GM21367 (cell line): ENCODE data around the gene VIP.
"Not testable (repeated sequence)": the region's sequence is repeated elsewhere in the genome, so short reads cannot be mapped to it uniquely, and the experiment has no call there.

Experiments
- ATAC-seq: cut with Tn5 transposase; IDR thresholded peaks from one replicate; pipeline ENCODE4 v1.9.1; 2021; ENCODE audit not compliant: unreplicated experiment

Gene VIP

DNA sequence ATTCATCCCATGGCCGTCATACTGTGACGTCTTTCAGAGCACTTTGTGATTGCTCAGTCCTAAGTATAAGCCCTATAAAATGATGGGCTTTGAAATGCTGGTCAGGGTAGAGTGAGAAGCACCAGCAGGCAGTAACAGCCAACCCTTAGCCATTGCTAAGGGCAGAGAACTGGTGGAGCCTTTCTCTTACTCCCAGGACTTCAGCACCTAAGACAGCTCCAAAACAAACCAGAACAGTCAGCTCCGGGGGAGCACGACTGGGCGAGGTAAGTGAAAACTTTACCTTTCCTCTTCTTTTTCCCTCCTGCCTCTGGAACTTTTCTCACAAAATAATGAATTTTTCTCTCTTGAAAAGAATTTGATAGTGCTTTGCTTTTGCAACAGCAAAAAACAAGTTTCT is at the start of gene VIP:
TSS of gene VIP (plus strand) at position 104 of the 400 bp plus-strand sequence. CDS start 1,381 bp downstream, outside the sequence.
- no peak for ATAC-seq

DNA sequence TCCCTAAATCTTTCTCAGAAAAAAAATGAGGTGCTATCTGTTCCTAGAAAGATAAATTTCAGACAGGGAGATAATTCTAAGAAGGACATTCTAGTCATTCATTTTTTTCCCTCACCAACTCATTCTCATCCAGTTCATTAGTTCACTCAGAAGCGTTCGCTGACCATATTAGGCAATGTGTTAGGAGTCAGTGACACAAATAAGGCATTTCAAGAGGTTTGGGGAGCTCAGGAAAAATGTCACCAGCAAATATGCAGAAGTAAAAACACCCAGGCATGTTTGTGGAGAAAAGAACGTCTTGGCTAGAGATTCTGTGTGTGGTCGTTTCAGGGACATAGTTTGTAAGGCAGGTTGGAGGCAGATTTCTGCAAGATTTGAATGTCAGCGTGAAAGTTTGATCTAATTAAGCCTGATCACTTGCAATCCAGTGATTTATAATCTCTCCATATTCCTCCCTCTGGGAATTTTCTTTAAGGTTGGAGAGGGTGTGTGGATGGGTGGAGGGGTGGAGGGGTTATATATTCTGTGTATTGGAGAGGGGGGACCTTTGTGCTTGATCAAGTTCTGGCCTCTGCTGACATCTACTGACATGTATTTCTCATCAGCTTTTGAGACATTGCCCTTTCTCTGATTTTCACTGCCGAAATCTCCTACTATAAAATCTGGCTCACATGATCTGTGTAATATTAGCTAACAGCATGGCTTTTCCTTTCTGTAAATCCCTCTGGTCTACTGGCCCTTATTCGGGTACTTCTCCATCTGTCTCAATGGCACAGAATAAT is 49.3 kb upstream of the VIP start:
- no peak for ATAC-seq

DNA sequence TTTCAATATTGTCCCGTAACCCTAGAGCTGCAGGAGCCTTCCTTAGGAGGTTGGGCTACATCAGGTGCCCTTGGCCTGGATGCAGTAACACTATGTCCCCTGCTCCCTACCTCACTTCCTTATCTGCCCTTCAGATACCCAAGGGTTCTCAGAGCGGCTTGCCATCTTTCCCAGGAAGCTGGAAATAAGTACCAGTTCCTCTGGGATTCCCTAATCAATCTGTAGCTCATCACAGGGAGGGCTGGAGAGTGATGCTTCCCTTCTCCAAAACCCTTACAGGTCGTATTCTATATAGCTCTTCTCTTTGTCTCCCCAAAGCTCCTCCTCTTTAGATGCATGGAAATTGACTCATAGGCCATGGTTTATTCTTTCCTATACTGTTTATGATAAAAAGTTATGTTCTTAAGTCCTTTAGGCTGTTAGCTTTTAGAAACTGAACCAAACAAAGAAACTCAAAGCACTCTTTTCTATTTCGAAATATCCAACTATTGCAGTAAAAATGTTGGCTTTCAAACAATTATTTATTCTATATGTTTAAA is 48.7 kb upstream of the VIP start:
- no peak for ATAC-seq

DNA sequence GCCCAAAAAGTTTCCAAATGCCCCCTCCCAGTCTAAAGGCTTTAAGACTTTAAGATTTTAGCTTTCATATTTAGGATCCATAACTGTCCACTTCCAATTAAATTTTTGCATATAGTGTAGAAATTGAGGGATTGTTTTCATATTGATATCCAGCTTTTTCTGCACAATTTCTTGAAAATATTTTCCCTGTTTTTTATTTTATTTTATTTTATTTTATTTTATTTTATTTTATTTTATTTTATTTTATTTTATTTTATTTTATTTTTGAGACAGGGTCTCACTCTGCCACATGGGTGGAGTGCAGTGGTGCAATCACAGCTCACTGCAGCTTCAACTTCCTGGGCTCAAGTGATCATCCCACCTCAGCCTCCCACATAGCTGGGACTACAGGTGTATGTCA is 46.8 kb upstream of the VIP start:
- ATAC-seq = not testable (repeated sequence)

DNA sequence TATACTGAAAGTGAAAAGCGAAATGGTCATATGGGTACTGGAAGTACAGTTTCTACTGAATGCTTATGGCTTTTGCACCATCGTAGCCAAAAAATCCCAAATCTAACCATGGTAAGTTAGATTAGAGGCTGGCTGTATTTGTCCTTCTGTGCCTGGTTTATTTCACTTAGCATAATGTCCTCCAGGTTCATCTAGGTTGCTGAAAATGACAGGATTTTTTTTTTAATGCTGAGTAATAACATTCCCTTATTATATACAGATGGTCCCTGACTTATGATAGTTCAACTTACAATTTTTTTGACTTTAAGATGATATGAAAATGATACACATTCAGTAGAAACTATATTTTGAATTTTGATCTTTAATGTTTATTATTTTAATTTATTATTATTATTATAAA is 45.3 kb upstream of the VIP start:
- no peak for ATAC-seq

DNA sequence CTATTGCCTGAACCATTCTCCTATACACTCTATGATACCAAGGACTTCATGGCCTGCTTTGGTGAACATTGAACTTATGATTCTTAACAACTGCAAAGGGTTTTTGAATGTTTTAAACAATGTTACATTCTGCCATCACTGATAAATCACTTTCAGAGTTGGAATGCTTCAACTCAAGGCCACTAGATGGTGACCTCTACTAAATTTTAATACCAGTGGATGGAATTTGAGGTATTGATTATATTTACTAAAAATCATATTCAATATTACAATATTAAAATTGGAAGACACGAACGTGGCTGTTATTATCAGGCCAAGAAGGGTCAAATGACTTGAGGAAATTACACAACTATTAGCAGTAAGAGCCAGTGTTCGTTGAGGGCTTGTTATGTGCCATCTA is 34.3 kb upstream of the VIP start:
- no peak for ATAC-seq

DNA sequence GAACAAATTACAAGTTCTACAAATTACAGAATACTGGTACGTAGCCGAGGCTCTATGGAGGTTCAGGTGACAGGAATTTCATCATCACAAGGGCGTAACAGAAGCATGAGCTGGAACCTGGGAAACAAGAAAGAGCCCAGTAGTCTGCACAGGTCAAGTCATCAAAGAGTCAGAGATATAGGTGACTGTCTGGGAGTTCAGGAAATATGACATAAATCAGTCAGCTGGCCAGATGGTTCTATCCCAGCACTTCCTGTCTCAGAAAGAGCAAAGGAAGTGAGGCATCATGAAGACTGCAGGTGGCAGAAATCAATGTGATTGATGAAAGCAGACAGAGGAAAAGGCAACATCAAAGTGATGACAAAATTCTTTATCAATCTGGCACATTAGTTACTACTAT is 29.6 kb upstream of the VIP start:
- ATAC-seq = no peak

DNA sequence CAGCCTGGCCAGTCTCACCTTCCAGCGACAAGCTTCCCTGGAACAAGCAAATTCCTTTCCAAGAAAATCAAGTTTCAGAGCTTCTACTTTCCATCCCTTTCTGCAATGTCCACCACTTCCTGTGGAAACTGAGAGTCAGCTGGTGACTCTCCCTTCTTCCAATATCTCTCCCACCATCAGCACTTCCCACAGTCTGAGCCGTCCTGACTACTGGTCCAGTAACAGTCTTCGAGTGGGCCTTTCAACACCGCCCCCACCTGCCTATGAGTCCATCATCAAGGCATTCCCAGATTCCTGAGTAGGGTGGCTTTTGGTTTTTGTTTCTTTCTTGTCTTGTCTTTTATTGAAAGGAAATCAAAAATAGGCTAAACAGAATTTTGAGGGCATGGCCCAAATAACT is 28.6 kb upstream of the VIP start:
- ATAC-seq = no peak

DNA sequence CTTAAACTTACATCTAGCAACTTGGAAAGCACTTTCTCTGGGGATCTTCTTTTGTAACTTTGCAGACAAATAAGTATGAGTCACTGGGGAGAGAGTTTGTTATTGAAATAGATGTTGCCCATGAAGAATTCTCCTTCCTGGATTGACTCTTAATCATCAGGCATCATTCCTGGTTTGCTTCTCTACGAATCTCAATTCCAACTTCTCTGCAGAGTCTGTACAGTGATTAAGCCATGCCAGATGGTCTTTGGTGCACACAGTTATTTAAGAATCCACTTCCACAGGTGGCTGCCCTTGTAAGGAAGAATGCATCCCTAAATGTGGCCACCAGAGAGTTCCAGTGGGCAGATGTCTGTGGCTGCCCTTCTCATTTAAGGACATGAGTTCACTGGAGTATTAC is 27.2 kb upstream of the VIP start:
- ATAC-seq = no peak

DNA sequence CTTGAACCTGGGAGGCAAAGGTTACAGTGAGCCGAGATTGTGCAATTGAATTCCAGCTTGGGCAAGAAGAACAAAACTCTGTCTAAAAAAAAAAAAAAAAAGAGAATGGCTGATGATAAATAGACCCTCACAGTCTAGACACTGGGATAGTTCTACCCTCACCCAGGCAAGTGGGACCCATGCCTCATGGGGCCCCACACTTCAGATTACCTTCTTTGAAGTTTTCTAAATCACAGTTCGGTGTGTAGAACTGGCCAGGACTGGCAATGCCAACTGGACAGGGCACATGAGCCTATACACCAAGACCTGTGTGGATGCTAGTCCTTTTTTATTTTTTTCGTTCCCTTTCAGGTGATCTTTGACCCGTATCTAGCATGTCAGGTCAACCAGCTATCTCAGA is 24.3 kb upstream of the VIP start:
- ATAC-seq = no peak

DNA sequence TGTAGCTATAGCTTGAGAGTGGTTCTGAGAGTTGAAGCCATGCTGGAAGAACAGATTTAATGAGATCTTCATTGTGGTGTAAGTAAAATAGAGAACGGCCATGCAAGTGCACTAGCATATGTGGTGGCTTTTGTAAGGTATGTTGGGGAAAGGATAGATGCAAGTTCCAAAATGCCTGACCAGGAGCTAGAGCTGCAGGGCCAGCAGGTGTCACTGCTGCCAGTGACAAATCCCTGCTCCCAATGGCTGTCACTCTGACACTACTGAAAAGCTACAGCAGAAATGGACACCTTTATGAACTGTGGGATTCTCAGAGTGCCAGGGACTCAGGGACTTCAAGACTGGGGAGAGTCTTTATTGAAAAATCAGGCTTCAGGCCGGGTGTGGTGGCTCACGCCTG is 23.1 kb upstream of the VIP start:
- no peak for ATAC-seq

DNA sequence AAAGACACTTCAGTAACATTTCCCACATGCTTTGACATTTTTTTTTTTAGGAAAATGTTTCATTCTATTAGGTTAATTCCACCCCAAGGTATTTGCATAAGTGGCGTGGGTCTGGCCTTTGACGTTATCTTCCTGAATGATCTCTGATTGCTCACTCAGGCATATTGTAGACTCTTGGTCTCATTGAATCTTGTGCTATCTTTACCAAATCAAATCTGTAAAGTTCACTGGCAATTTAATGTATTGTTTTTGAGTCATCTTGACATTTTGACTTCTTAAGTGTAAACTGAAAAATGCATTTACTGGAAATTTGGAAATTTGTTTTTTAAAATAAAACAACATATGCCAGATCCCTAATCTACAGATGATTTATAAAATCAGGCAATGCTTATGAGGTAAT is 16.0 kb upstream of the VIP start:
- no peak for ATAC-seq

DNA sequence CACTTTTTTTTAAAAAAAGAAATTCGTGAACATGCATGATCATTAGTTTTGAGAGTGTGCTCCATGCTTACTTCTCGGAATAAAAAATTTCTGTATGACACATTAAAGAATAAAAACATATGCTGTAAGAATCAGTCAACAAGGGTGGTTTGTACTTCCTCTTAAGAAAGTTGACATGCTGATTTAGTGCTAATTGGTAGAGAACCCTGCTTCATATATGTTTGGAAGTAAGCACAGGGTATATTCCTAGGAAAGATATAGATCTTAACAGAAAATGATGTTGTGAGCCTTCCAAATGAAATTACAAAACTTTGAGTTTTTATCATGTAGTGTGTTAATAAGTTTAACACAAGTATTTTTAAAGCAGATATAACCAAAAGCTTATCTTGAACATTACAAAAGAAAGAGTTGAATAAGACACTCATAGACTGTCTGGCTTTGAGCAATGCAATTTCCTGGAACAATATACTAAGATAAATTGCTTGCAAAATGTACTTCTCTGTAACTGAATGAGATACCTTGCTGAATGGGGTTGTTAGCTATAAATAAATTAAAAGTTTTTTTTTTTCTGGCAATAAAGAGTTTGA is 13.8 kb upstream of the VIP start:
- no peak for ATAC-seq

DNA sequence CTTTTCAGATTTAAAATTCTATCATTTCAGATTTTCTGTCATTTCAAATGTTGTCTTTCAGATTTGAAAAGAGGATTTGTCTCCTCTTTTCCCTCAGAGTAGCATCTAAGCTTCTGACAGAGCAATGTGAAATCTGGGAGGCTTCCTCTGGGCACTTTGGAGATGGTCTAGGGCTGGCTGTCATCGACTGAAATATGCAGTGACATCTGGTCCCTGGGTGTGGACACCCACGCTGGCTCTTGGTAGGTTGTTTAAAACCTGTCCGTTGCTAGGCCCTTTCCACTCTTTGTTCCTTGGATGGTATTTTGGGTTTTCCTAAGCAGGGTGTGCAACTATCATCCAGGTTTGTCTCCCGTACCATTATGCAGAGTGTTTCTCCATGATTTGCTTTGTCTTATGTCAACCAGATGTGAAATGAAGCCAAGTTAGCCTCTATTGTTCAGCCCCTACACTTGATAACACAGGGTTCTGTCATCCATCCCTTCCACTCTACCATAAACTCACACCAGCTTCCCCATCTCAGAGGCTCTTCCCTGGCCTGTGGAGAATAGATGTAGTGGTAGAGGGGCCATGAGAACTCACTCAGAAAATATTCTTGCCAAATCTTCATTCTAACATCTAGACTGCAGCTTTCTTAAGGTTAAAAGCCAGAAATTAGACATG is 5.0 kb upstream of the VIP start:
- no peak for ATAC-seq

DNA sequence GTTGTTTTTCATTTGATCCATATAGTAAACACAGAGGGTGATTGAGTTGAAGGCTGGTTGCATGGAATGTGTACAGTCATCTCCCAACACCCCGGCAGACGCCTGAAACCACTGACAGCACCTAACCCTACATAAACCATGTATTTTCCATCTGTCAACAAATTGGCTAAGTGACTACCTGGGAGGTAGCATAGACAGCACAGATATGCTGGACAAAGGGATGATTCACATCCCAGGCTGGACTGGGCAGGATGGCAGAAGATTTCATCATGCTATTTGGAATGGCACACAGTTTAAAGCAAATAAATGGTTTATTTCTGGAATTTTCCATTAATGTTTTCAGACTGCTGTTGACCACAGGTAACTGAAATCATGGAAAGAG is 4.4 kb upstream of the VIP start:
- no peak for ATAC-seq

DNA sequence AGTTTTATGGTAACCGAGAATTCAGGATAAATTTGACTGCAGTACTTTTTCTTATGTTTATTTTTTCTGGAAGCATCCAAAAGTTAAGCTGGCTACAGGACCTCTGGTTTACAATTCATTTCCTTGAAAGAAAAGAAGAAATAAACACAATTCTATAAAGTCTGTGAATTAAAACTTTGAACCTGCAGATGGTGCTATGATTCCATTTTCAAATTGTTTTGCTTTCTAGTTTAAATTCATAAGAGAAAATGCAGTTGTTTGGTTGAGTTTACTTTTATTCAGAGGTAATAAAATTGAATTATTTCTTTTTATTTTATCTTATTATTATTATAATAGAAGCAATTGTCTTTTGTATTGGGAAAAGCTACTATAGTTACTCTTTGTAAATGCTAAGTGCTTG is 1.8 kb upstream of the VIP start:
- ATAC-seq = no peak

DNA sequence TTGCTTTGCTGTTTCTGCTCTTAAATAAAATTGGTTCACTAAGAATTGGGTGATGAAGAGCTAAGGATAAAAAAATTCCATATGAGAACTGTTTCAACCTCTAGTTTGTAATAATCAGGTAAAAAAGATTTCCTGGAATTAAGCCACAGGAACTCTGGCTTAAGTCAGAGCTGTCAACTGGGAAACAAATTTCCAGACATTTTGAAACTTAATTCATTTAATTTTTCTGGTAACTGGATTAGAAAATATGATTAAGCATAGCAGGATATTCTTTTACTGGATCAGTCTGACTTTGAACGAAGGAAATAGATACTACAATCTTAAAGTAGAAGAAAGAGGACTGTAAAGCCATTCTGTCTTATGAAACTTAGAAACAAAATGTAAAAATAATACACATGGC is 1.3 kb upstream of the VIP start:
- ATAC-seq = no peak

DNA sequence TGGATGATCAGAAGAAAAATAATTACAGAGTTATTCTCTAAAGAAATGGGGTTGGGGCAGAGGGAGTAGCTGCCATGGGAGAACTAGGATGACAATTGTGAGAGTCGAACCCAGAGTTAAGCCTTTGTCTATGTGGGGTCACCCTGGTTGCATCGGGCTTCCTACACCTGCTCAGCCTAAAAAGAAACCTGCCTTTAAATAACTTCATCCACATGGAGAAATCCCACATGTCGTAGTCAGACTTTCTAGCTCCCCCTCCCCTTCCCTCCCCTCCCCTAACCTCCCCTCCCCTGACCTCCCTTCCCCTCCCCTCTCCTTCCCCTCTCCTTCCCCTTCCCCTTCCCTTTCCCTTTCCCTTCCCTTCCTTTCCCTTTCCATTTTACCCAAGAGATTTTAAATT is 14.7 kb downstream of the VIP start:
- ATAC-seq = no peak

DNA sequence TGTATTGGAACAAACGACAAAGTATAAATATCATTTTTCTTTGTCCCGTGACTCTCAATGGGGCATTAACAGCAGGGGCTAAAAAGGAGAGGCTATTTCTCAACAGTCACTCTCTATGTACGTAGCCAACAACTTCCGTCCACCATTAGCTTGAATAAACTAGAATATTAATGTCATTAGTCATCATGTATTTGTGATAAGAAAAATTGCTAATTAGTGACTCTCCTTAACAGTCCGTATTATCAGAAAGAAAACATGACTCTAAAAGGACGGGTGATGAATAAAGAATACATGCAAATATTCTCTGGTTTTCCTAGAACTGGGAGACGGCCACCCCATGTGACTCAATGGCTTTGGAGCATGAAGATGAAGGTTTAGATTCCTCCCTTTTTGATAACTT is 18.6 kb downstream of the VIP start:
- no peak for ATAC-seq

DNA sequence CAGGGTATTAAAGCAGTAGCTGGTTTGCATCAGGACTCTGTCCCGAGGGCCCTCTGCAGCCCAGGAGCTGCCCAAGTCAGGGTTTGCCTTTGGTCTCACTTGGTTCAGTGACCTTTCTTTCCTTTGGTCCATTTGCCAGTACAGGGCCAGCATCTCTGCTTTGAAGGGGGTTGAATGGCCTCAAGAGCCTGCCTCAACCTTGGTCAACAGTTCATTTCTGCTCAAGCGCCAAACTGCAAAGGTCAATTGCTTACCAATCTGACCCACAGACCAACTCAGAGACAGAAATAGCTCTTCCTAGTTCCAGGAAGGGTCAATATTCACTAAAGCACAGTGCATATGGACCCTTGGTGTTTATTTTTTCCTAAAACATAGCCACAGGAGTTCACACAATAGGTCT is 19.4 kb downstream of the VIP start:
- ATAC-seq = no peak

DNA sequence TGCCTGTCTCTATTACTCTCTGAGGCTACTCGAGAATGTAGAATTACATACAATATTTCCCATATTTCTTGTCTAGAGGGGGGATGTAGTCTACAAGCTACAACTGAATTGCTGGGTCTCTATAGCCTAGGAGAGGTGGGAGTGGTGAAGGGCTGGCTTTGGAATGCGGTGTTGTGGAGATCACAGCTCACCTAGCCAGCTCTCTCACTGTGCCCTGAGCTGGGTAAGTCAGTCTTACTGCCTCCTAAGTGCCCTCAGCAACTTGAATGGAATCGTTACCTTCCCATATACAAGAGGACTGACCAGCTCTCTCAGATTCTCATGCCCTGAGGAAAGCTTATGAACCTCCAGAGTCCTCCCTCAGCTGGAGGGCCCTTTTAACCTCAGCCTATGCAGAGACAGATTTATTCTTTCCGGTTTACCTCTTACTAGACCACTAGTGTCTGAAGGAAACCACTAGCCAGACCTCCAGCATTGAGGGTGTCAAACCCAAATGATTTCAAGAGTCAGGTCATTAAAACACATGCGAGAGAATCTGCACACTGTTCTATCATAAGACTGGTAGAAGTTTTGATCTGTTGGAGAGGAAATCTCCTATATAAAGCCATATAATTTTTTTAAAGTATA is 20.6 kb downstream of the VIP start:
- ATAC-seq = no peak

DNA sequence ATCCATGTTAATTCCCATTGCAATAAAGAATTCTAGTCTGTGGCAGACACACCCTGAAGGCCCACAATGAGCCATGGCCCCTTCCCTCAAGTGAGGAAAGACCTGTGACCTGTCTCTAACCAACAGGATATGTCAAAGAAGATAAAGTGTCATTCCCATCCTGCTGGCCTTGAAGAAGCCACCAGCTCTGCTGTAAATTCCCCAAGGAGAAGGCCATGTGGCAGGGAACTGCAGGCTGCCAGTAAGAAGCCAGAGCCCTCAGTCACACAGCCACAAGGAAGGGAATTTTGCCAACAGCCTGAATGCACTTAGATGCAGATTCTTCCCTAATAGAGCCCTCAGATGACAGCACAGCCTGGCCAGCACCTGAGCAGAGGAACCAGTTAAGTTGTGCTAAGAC is 24.8 kb downstream of the VIP start:
- no peak for ATAC-seq
